CD4-positive, alpha-beta T cell treated with Interleukin-2 at 100 ng/mL for 4 hours (primary cell): ENCODE results near the gene EGF.
"Not testable (repeated sequence)": the region's sequence is repeated elsewhere in the genome, so short reads cannot be mapped to it uniquely, and the experiment has no call there.

Experiments used
- DNase-seq: peaks from one replicate; pipeline ENCODE4 v3.0.0-alpha.2; 2020; ENCODE audit warnings: low spot score

EGF gene

DNA sequence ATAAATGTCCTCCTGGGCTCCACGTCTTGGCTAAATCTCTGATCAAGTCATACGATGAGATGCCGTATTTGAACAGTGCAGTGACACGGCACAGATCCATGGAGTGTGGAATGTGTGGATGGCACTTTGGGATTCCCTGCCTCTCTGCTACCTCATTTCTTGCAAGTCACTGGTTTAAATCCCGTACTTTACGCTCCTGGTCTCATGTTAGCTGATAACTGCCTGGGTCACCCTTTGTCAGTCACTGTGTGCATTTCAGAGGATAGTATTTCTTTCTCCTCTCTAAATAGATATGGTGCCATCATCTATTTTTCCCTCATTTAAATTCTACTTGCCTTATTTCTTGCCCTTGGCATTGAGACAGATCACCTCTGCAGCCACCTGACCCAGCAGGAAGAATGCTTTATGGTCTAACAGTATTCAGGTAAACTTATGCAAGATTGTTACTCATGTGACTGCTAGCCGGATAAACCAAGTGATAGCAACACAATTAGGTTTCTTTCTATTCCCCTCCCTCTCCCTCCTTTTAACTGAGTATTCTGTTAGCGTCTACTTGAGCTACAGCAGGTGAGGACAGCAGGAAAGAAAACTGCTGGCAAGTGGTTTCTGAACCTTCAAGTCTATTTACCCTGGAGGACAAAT, 2.8 kb downstream of the EGF start:
- no peak for DNase-seq

DNA sequence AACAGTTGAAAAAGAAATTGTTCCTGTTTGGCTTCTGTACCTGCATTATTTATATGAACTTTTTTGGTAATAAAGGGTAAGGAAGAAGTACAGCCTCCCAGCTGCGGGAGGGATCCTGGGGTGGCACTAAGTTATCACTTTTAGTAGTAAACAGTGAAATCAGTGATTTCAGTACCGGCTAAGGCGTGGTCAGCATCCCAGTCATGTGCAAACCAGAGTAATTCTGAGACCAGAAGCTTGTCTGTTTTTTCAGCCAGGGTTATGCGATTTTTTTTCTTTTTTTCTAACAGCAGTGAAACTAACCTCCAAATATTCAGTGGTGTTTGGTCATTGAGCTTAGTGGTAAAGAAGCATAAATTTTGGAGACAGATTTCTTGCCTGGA, 3.3 kb downstream of the EGF start:
- DNase-seq: no peak

DNA sequence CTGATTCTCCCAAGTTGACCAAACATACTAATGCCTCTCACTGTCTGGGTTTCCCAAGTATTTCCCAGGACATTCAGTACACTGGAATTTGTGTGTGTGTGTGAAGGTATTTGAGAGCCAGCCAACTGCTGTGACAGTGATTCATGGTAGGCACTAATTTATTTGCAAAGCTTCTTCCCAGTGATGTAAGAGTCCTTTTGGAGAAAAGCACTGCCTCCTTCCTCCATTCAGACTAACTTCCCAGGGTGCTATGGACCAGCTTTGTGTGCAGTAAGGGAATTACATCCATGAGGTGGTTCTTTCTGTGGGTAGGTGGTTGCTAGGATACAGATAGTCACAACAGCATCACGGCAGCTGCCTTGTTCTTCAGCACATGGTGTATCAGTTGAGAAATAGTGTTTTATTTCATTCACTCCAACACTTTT, 8.7 kb downstream of the EGF start:
- no peak for DNase-seq

DNA sequence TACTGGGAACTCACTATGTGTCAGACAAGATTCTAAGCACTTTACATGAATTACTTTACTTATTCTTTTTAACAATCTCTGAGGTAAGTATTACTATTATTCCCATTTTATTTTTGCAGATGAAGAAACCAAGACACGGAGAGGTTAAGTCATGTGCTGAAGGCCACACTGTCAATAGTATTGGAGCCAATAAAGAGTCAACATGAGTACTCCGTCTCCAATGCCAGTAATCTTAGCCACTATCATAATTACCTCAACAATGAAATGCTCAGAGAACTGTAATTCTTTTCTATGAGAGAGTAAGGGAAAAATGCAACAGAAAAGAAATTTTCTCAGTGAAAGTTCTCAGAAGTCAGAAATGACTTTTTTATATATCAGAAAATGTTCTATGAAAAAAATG, 12.7 kb downstream of the EGF start:
- no peak for DNase-seq

DNA sequence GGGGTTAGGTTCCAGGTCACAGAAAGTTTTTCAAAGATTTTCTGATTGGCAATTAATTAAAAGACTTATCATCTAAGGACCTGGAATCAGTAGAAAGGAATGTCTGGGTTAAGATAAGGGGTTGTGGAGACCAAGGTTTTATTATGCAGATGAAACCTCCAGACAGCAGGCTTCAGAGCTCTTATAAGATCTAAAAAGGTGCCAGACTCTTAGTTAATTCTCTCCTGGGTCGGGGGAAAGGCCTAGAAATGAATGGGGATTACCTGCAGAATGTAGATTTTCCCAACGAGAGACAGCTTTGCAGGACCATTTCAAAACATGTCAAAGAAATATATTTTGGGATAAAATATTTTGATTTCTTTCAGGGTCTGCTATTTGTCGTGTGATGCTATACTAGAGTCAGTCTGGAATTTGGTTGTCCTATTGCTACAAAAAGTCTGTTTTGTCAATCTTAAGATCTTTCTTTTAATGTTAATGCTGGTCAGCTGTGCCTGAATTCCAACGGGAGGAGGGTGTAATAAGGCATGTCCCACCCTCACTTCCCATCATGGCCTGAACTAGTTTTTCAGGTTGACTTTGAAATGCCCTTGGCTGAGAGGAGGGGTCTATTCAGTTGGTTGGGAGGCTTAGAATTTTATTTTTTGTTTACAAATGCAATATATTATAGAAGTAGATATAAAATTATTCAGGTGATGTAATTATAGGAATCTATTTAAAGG, 15.8 kb downstream of the EGF start:
- no peak for DNase-seq

DNA sequence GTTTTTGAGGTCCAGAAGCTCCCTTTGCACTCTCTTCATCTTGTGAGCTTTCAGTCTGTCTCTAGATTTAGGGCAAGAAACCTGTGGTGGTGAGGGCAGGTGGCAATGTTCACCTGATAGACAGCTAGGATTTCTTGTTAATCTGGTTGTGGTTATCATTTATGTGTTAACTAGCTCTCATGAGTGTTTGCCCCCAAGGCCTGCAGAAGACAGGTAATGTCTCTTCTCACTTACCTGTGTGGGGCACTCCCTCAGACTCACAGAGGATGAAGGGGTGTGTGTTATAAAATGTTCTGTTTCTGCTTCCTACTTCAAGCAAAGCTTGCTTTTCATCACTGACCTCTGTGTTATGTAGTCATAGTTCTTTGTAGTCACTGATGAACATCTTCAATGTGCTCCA, 17.8 kb downstream of the EGF start:
- DNase-seq: no peak

DNA sequence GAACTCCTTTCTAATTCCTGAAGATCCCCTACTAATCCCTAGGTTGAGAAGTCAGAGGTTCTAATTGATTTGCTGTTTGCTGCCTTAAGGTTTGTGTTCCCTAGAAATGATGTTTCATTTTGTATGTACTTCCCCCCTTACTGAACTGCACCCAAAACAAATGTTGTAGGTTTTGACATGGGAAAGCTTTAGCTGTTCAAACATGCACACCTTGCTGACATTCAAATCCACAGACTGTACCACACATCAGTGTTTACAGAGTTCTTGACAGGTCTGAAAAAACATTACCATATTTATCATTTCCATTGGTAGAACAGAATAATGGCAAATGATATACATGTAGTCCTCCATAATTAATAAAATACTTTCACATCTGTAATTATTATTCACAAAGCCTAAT, 18.2 kb downstream of the EGF start:
- DNase-seq: no peak

DNA sequence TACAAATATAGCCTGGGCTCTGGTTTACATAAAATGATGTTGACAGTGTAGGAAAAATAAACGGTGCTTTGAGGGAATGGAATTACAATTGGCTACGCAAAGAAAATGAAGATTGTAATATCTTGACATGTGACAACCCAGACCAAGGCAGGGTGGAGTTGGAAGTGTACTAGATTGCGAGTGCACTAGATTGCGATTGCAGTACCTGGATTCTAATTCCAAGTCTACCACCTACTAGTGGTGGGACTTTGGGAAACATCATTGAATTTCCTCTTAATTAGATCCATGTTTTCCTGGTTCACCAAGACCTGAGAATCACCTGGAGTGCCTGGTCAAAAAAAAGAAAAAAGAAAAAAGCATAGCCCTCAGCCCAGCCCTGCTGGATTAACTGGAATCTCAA, 18.6 kb downstream of the EGF start:
- no peak for DNase-seq

DNA sequence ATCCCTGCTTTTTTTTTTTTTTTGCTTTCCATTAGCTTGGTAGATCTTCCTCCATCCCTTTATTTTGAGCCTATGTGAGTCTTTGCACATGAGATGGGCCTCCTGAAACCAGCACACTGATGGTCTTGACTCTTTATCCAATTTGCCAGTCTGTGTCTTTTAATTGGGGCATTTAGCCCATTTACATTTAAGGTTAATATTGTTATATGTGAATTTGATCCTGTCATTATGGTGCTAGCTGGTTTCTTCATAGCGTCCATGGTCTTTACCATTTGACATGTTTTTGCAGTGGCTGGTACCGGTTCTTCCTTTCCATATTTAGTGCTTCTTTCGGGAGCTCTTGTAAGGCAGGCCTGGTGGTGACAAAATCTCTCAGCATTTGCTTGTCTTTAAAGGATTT, 24.7 kb downstream of the EGF start:
- not testable (repeated sequence) for DNase-seq

DNA sequence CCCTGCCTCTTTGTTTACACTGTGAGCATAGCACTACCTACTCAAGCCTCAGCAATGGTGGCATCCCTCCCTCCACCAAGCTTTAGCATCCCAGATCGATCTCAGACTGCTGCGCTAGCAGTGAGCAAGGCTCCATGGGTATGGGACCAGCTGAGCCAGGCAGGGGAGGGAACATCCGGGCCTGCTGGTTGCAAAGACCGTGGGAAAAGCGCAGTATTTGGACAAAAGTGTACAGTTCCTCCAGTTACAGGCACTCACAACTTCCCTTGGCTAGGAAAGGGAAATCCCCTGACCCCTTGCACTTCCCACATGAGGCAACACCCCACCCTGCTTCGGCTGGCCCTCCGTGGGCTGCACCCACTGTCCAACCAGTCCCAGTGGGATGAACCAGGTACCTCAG, 26.5 kb downstream of the EGF start:
- DNase-seq: no peak

DNA sequence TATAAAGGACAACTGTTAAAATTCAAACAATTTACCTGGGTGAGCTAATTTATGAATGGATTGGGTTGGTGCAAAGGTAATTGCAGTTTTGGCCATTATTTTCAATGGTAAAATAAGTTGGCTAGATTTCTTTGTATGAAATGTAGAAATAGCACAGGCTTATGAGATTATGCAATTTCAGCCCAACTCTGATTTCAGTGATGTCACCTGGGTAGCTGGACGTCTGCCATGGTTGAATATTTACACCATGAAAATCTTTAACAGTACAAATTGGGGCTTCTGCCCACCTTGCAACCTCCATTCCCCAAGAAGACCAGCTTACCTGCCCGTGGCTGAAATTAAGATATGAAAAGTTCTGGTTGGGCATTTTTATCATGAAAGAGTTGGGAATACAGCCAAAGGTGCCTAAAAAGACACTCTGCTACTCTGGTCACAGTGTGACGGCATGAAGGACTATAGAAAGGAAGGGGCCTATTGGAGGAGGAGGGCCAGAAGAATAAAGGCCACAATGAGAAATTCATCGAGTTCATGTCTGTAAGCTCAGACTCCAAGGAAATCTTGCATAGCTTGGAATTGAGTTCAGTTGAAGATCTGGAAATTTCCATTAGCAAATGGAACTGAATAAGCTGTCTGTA, 29.7 kb downstream of the EGF start:
- no peak for DNase-seq

DNA sequence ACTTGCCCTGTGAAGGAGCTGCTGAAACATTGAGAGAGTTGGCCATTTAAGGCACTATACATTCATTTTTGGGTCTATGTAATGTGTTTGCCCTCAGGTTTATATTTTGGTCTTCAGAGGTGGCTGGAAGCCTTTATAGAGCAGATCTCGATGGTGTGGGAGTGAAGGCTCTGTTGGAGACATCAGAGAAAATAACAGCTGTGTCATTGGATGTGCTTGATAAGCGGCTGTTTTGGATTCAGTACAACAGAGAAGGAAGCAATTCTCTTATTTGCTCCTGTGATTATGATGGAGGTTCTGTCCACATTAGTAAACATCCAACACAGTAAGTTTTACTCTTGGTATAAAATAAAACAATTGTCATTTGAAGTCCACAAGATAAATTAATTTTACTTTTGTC, 31.1 kb downstream of the EGF start:
- DNase-seq: no peak

DNA sequence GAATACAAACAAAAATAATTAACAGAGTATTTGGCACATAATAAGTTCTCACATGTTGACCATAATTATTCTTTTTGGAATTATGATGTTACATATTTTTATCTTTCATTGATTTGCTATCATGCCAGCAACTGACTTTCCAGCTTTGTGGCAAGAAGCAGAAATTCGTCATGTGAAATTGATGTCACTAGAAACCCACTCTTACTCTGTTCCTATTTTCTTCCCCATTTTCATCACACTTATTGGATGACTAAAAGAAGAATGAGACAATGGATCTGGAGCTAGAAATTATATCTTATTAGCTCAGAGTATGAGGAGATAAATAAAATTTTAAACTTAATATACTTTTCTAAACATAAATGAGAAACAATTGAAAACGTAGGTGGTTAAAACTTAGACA, 31.9 kb downstream of the EGF start:
- no peak for DNase-seq

DNA sequence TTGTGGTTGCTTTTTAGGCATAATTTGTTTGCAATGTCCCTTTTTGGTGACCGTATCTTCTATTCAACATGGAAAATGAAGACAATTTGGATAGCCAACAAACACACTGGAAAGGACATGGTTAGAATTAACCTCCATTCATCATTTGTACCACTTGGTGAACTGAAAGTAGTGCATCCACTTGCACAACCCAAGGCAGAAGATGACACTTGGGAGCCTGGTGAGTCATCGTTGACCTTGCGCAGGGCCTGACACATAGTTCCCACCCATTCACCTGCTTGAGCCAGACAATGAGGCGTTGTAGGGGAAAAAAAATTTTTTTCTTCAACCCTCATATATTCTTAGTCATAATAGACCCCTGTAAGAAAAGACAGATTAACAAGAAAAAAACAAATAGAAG, 32.4 kb downstream of the EGF start:
- no peak for DNase-seq

DNA sequence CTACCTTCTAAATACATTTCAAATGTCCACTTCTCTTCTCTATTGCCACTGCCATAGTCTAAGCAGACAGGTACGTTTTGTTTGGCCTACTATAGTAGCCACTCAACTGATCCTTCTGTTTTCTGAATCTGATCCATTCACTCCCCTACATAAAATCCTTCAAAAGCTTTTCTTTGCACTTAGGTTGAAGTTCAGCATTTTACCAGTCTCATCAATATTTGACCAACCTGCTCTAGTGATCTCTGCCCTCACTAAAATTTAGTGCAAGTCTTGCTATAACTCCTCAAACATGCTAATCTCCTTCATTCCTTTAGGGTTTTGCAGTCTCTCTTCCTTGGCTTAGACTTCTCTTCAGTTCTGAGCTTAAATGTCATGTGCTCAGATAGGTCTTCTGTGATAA, 33.4 kb downstream of the EGF start:
- DNase-seq: no peak

DNA sequence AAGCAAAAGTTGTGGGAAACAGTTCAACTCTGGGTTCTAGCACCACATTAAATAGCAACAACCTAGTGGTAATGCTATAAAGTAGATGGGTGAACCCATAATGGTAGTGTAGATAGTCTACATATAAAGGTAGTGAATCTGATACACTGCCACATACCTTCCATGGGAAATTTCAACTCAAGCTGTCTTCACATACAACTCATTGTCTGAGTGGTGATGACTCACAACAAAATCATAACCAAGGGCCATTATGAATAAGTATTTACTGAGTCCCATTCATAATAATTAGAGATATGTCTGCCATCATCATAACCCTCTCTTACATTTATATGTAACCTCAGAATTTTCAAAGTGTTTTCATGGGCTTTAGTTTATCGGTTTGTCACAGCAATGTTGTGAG, 34.8 kb downstream of the EGF start:
- DNase-seq: no peak

DNA sequence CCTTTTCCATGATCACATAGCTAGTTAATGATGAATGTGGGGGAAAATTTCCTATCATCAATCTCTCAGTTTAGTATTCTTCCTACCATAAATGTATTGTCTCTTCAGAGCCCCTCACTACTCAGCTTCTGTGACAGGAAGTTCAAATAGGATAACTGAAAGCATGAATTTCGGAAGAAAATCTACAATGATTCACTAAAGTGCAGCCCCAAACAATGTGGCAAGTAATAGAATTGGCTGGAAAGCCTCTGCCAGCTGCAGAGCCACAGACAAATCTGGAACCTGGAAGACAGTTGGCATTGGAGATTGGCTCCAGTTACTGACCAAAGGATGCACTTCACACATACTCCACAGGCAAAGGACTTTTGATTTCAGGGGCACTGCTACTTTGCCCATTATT, 35.2 kb downstream of the EGF start:
- DNase-seq: no peak

DNA sequence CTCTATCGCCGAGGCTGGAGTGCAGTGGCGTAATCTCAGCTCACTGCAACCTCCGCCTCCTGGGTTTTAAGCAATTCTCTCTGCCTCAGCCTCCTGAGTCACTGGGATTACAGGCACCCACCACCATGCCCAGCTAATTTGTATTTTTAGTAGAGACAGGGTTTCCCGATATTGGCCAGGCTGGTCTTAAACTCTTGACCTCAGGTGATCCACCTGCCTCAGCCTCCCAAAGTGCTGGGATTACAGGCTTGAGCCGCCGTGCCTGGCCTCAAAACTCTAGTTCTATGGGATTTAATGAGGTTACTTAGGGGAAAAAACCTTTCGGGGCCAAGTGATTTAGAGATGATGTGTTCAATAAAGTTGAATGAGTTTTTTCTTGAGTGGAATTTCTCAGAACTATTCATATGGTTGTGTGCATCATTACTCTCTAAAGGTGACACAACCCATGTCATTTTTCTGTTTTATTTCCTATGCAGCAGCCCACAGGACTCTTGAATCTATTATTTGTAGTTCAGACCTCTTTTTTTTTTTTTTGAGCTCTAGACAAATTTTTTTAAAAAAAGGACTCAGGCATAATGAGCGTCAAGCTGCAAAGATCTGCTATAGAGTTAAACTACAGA, 36.5 kb downstream of the EGF start:
- DNase-seq: not testable (repeated sequence)

DNA sequence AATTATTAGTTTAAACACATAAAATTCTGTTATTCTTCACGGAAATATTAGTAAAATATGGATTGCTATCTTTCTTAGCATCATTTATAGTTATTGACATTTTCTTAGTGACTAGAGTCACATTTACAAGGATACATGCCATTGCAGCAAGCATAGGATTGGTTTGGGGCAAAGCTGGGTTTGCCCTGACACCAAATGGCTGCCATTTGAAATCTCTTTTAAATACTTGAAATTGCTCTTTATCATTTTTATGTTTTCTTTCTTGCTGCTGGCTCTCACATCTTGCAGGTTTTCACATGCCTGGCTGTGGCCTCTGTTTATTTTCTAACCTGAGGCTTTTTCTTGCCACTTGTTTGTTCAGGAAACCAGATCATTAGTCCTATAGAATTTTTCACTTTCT, 39.9 kb downstream of the EGF start:
- DNase-seq: no peak

DNA sequence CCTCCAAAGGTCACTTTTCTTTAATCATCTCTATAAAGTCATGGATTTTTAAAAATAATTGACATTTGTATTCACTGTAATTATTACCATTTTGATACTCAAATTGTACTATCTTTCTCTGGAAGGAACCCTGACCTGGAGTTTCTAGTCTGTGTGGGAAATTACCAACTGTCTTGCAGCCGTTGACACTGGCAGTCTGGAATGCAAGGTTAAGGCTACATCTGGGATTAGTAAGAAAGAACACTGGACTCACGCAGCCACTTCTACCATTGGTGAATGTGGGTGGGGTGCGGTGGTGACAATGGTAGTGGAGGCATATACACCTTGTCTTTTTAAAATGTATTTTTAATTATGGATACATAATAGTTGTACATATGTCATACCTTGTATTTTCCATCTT, 40.9 kb downstream of the EGF start:
- no peak for DNase-seq

DNA sequence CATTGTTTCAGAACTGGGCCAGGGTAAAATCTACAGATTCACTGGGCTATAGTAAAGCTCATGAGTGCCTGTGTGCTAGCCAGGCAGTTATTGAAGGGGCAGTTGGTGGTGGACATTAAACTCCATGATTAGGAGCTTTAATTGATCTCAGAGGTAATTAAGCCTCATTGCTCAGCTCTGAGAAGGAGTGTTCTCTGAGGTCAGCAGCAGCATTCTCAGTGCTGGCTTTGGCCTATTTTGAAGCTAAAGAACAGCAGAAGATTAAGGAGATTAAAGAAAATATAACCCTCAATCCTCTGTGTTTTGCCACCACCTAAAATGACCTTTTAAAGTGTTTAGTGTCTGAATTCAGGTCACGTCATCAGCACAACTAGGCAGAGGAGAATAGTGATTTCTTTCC, 42.5 kb downstream of the EGF start:
- DNase-seq: no peak

DNA sequence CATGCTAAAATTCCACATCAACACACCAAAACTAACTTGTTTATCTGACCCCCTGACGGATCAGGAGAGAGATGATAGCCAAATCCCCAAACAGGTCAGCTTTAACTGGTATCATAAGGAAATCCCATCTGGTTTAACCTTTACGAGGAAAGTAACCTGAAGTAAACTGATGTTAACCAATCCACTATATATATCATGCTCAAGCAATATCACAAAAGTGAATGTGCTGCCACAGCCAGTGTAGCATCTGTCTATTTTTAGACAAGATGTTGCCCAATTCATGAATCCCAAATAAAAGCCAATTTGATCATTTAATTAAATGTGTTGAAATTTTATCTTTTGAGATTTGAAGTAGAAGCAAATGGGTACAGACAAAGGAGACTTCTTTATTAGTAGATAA, 44.5 kb downstream of the EGF start:
- no peak for DNase-seq

DNA sequence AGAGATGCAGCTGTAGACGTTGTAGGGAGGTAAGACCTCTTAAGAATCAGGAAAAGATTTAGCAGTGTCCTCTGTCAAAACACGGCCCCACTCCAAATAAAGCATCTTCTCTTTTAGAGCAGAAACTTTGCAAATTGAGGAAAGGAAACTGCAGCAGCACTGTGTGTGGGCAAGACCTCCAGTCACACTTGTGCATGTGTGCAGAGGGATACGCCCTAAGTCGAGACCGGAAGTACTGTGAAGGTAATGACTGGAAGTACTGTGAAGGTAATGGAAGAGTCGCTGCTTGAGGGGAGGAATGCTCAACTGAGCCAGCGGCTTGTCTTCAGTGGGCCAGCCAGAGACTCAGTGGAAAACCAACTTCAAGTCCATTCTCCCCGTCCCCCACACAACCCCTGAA, 46.5 kb downstream of the EGF start:
- no peak for DNase-seq
